Gastroesophageal sphincter (tissue), 4 donors: ENCODE data around the gene KCNQ4. TPM values are rescaled to one million over a fixed set of nuclear protein-coding genes. Genes with fewer than 3 reads are reported as not detected.
A peak's percentile ranks its signal among the peaks of the same experiment; 100 is the strongest.

Experiments used
- ATAC-seq: fragments of 150-250 bp; one replicate; pipeline ENCODE4 v1.9.1; 2016; ENCODE audit warnings: mild to moderate bottlenecking, moderate library complexity
- H3K27ac ChIP-seq, 4 donors: fragments of 200-600 bp; sonication (generic) in 3 of 4; 1 replicate in 3 of 4; 2 replicates in 1 of 4; pipeline ENCODE4 v1.5.1; 2016 to 2019
- H3K27me3 ChIP-seq: fragments of 200-600 bp; sonication (generic); one replicate; pipeline ENCODE4 v1.5.1; 2019
- H3K36me3 ChIP-seq, 2 donors: fragments of 200-600 bp; sonication (generic); one replicate each; pipeline ENCODE4 v1.5.1; 2019; ENCODE audit warnings: control low read depth in 1 of 2
- H3K4me1 ChIP-seq, 3 donors: fragments of 200-600 bp; sonication (generic); 1 replicate in 2 of 3; 2 replicates in 1 of 3; pipeline ENCODE4 v1.5.1; 2016 to 2019; ENCODE audit warnings: control low read depth in 2 of 3
- H3K4me3 ChIP-seq, 2 donors: fragments of 200-600 bp; sonication (generic); one replicate each; pipeline ENCODE4 v1.5.1; 2019; ENCODE audit warnings: mild to moderate bottlenecking in 1 of 2, moderate library complexity in 1 of 2
- H3K9me3 ChIP-seq, 3 donors: fragments of 200-600 bp; sonication (generic); one replicate each; pipeline ENCODE4 v1.5.1; 2017 to 2019; ENCODE audit warnings: control low read depth in 2 of 3
- CTCF ChIP-seq, 4 experiments: fragments of 200-600 bp in 2 of 4; fragments of 450-650 bp in 2 of 4; sonication (generic) in 1 of 4; IDR thresholded peaks; one replicate each; pipeline ENCODE4 v1.5.1; 2017 to 2019; ENCODE audit warnings: antibody characterized with exemption in 4 of 4, mild to moderate bottlenecking in 2 of 4, moderate library complexity in 2 of 4
- EP300 ChIP-seq: sonication (generic); formaldehyde crosslinking; IDR thresholded peaks from one replicate; pipeline ENCODE4 v1.6.1; 2017; ENCODE audit warnings: antibody characterized with exemption, mild to moderate bottlenecking
- POLR2A ChIP-seq, 2 donors: fragments of 450-650 bp; IDR thresholded peaks; one replicate each; pipeline ENCODE4 v1.6.1; 2017; ENCODE audit warnings: antibody characterized with exemption in 2 of 2, mild to moderate bottlenecking in 2 of 2, moderate library complexity in 1 of 2
- POLR2AphosphoS5 ChIP-seq: sonication (generic); formaldehyde crosslinking; IDR thresholded peaks from one replicate; pipeline ENCODE4 v1.6.1; 2017; ENCODE audit warnings: antibody characterized with exemption
- WGBS, 2 donors: methylation state at CpG; one replicate each; pipeline ENCODE4 v1.1.5; 2018; ENCODE audit warnings: low coverage in 1 of 2; 5-methylcytosine and 5-hydroxymethylcytosine counted together
- total RNA-seq, 4 donors: library from RNA; depleted of rRNA; stranded (reverse); fragments of >200 nt; gene quantifications; one replicate each; pipeline ENCODE4 v1.1.0, GENCODE V29; 2016

KCNQ4 gene
- total RNA-seq, 4 donors from 2014 or later = 6.1 to 25.5 (median 10.2) TPM

DNA sequence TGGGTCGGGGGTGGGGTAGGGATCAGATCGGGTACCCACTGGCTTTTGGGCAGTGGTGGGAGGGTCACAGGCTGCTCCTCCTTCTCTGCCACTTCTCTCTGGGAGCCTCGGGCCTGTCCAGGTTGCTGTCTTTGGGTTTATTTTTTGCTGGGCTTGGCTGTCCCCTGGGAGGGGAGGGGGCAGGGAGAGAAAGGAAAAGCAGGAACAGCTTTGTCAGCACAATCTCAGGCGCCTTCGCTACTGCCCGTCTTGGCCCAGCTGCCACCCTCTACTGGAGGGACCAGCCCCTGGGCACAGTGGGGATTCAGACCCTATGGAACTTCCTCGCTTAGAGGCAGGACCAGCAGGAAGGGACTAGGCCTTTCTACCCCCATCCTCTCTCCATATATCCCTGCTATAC, 8.4 kb downstream of the KCNQ4 start:
- no peak for TF ChIP-seq CTCF (IDR thresholded peaks at IDR 0.05)
- no peak for TF ChIP-seq POLR2AphosphoS5
- TF ChIP-seq POLR2A (IDR thresholded peaks at IDR 0.05) = no peak
- no peak for TF ChIP-seq EP300
- peaks cover 0 to 99% (median 20%) of the 10 kb centered on the region in 3 donors for H3K4me1 ChIP-seq
- no peak for ATAC-seq
- no CpG with 5 or more reads among the region's 7 CpGs for WGBS, 2 donors
- no peaks in the 10 kb centered on the region for H3K27me3 ChIP-seq
- peak overlapping the region in 3 of 4 donors; percentile 54 to 90 (median 58) for H3K27ac ChIP-seq
- H3K36me3 ChIP-seq = no peaks in the 10 kb centered on the region
- no peaks in the 10 kb centered on the region for H3K9me3 ChIP-seq
- H3K4me3 ChIP-seq = no peak overlapping the region

GRCh38 chr1:40793617-40794016, 10.0 kb downstream of the KCNQ4 start:
- H3K27me3 ChIP-seq = no peaks in the 10 kb centered on the region
- H3K27ac ChIP-seq = peak overlapping the region in 1 of 4 donors; percentile 90
- peaks cover 0 to 99% (median 31%) of the 10 kb centered on the region in 3 donors for H3K4me1 ChIP-seq
- ATAC-seq = no peak
- 87 to 90% methylated on average over 2 to 3 of the region's 3 CpGs for WGBS, 2 donors
- TF ChIP-seq EP300 = no peak
- no peak for TF ChIP-seq POLR2A (IDR thresholded peaks at IDR 0.05)
- TF ChIP-seq CTCF (IDR thresholded peaks at IDR 0.05) = no peak
- no peak for TF ChIP-seq POLR2AphosphoS5
- H3K36me3 ChIP-seq = no peaks in the 10 kb centered on the region
- no peak overlapping the region for H3K4me3 ChIP-seq
- H3K9me3 ChIP-seq = no peaks in the 10 kb centered on the region

GRCh38 chr1:40794048-40794447, 10.5 kb downstream of the KCNQ4 start:
- Histone ChIP-seq H3K4me1 (peaks cover 3 to 99% (median 33%) of the 10 kb centered on the region in 3 donors), H3K36me3 (no peaks in the 10 kb centered on the region), H3K4me3 (no peak overlapping the region), H3K27ac (peak overlapping the region in 3 of 4 donors; percentile 40 to 90 (median 49)), H3K27me3 (no peaks in the 10 kb centered on the region), H3K9me3 (no peaks in the 10 kb centered on the region)
- ATAC-seq = no peak
- 80 to 100% methylated on average over 1 to 2 of the region's 4 CpGs for WGBS, 2 donors
- TF ChIP-seq CTCF (IDR thresholded peaks at IDR 0.05) = no peak
- TF ChIP-seq POLR2A (IDR thresholded peaks at IDR 0.05) = no peak
- no peak for TF ChIP-seq EP300
- TF ChIP-seq POLR2AphosphoS5 = no peak

DNA sequence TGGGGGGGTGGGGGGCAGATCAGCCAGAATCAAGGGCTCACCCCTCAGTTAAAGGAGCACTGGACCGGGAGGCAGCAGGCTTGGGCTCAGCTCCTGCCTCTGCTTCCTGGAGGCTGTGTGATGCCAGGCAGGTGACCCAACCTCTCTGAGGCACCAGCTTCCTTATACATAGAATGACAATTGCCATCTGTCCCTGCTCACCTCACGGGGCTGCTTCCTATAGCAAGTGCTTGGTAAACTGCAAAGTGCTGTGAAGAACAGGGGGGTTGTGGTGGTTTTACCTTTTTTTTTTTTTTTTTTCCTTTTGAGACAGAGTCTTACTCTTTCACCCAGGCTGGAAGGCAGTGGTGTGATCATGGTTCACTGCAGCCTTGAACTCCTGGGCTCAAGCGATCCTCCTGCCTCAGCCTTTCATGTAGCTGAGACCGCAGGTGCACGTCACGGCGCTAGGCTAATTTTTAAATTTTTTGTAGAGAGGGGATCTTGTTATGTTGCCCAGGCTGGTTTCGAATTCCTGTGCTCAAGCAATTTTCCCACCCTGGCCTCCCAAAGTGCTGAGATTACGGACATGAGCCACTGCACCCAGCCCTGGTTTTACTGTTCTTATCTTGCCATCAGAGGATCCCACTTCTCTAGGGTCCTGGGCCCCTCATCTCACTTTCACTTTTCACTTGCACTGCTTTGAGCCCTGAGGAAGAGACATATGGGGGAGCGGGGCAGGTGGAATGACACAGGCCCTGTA, 11.6 kb downstream of the KCNQ4 start:
- H3K4me3 ChIP-seq = no peak overlapping the region
- H3K9me3 ChIP-seq = no peaks in the 10 kb centered on the region
- H3K27ac ChIP-seq = peak overlapping the region in 3 of 4 donors; percentile 86 to 90 (median 86)
- no peak for ATAC-seq
- H3K27me3 ChIP-seq = no peaks in the 10 kb centered on the region
- TF ChIP-seq EP300 = no peak
- no peaks in the 10 kb centered on the region for H3K36me3 ChIP-seq
- peaks cover 11 to 99% (median 38%) of the 10 kb centered on the region in 3 donors for H3K4me1 ChIP-seq
- 76 to 100% methylated on average over 2 to 4 of the region's 10 CpGs for WGBS, 2 donors

DNA sequence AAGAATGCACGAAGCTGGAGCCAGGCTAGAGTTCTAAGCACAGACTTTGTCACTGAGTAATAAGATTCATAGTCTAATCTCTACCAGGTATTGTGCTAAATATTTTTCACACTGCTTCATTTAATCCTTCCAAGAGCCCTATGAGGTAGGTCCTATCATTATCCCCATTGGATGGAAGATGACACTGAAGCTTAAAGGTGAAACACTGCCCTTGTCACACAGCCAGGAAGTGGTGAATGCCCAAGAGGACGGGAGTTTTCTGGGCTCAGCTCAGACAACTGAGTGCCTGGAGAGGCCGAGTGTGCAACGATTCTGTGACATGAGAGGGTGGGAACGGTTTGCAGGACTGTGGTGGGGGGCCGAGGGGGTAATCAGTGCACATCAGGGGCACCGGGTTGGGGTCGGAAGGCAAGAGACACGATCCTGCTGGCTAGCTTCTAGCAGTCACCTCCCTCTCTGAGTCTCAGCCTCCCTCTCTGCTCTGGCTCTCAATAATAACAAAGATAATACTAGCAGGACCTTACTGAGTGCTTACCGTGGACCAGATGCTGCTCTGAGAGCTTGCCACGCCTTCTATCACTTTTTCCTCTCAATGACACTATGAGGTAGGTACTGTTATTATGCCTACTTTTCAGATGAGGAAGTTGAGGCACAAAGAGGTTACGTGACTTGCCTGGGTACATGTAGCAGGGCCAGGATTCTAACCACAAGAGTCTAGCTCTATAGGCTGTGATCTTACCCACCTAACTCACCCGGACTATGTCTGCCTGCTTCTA, 12.4 kb downstream of the KCNQ4 start:
- peak overlapping the region in 3 of 4 donors; percentile 86 to 90 (median 86) for H3K27ac ChIP-seq
- TF ChIP-seq EP300 (no peak), POLR2A (IDR thresholded peaks at IDR 0.05) (no peak), POLR2AphosphoS5 (no peak), CTCF (IDR thresholded peaks at IDR 0.05) (no peak)
- 0 to 30% methylated on average over 1 to 11 of the region's 13 CpGs for WGBS, 2 donors
- peaks cover 11 to 99% (median 37%) of the 10 kb centered on the region in 3 donors for H3K4me1 ChIP-seq
- no peak overlapping the region for H3K4me3 ChIP-seq
- H3K27me3 ChIP-seq = no peaks in the 10 kb centered on the region
- ATAC-seq = no peak
- no peaks in the 10 kb centered on the region for H3K9me3 ChIP-seq
- no peaks in the 10 kb centered on the region for H3K36me3 ChIP-seq
